NCI-H2196 (cell line): ENCODE measurements around the gene TMEM9.

Experiments
- DNase-seq: peaks from one replicate; lab custom pipeline; 2025; ENCODE audit not compliant: unreplicated experiment; lab: John Stamatoyannopoulos, UW

The TMEM9 gene

GRCh38 chr1:201110616-201111015 lies 43.7 kb downstream of the TMEM9 start:
- no peak for DNase-seq

GRCh38 chr1:201110138-201110537 lies 44.1 kb downstream of the TMEM9 start:
- DNase-seq, result no peak

GRCh38 chr1:201109651-201110050 lies 44.6 kb downstream of the TMEM9 start:
- no peak for DNase-seq

GRCh38 chr1:201108614-201109013 lies 45.7 kb downstream of the TMEM9 start:
- DNase-seq, result no peak

- no peak for DNase-seq
These were observed 48.6 kb downstream of the TMEM9 start for GRCh38 chr1:201105688-201106087.

- no peak for DNase-seq
These were observed 50.1 kb downstream of the TMEM9 start for GRCh38 chr1:201104141-201104540.

GRCh38 chr1:201103666-201104065 lies 50.6 kb downstream of the TMEM9 start:
- DNase-seq, result no peak

- no peak for DNase-seq
These were observed 53.9 kb downstream of the TMEM9 start for GRCh38 chr1:201100169-201100930.

- DNase-seq, result no peak
These were observed 55.1 kb downstream of the TMEM9 start for GRCh38 chr1:201098992-201099677.

- no peak for DNase-seq
These were observed 57.1 kb downstream of the TMEM9 start for GRCh38 chr1:201096977-201097856.

- DNase-seq, result peak; percentile 21
These were observed 58.2 kb downstream of the TMEM9 start for GRCh38 chr1:201096041-201096461.

GRCh38 chr1:201095581-201095980 lies 58.7 kb downstream of the TMEM9 start:
- DNase-seq, result no peak

GRCh38 chr1:201094832-201095231 lies 59.4 kb downstream of the TMEM9 start:
- no peak for DNase-seq

GRCh38 chr1:201093962-201094361 lies 60.3 kb downstream of the TMEM9 start:
- no peak for DNase-seq

GRCh38 chr1:201093561-201093960 lies 60.7 kb downstream of the TMEM9 start:
- DNase-seq, result no peak

GRCh38 chr1:201092738-201093137 lies 61.5 kb downstream of the TMEM9 start:
- no peak for DNase-seq

- DNase-seq, result no peak
These were observed 63.0 kb downstream of the TMEM9 start for GRCh38 chr1:201091256-201091655.

- DNase-seq, result no peak
These were observed 63.7 kb downstream of the TMEM9 start for GRCh38 chr1:201090541-201090940.

GRCh38 chr1:201089596-201089995 lies 64.7 kb downstream of the TMEM9 start:
- DNase-seq, result no peak

- no peak for DNase-seq
These were observed 65.3 kb downstream of the TMEM9 start for GRCh38 chr1:201088901-201089525.

- DNase-seq, result no peak
These were observed 65.9 kb downstream of the TMEM9 start for GRCh38 chr1:201088395-201088794.
